Measurements from ENCODE around the gene BACE2.

Gene BACE2

GRCh38 chr21:41211060-41211805 is 43.3 kb downstream of the BACE2 start:
- no peaks in the 10 kb centered on the region for H3K9me2 ChIP-seq (replicated peaks; ENCODE audit: insufficient read depth, low read length)

DNA sequence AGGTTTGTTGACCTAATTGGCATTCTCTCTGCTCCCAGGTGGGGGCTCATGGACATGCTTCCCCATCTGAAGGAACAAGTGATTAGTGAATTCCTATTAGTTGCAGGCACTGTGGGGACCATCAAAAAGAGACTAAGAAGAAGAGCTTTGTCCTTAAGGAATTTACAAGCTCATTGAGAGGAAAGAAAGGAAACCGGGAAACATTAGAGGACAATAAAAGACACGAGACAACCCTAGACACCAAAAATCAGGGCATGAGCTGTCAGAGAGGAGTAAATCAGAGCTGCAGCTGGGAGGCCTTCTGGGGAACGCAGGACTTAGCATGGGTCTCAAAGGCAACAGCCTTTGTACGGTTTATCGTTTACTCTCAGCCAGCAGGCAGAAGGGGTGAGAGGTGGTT is 45.1 kb downstream of the BACE2 start:
- Histone ChIP-seq H2AFZ (ENCODE audit: low read depth, low read length, severe bottlenecking) (no peak overlapping the region), H3K27ac (ENCODE audit: low read depth, low read length) (no peak overlapping the region), H3K9me2 (replicated peaks; ENCODE audit: insufficient read depth, low read length) (no peaks in the 10 kb centered on the region), H3K27me3 (ENCODE audit: low read length) (no peaks in the 10 kb centered on the region), H3F3A (ENCODE audit: insufficient read depth) (no peaks in the 10 kb centered on the region), H3K9ac (ENCODE audit: low read length) (no peak overlapping the region), H3K36me3 (ENCODE audit: low read length) (no peaks in the 10 kb centered on the region), H3K79me2 (ENCODE audit: insufficient read depth, low read length) (no peaks in the 10 kb centered on the region), H3K4me2 (ENCODE audit: low read depth, low read length, poor library complexity, severe bottlenecking) (no peak overlapping the region), H4K20me1 (ENCODE audit: low read depth, low read length) (no peaks in the 10 kb centered on the region), H3K4me3 (ENCODE audit: insufficient read depth, low read length, poor library complexity, severe bottlenecking) (no peak overlapping the region), H3K9me3 (ENCODE audit: insufficient read depth, low read length) (no peaks in the 10 kb centered on the region)
- TF ChIP-seq, protein P1, sequence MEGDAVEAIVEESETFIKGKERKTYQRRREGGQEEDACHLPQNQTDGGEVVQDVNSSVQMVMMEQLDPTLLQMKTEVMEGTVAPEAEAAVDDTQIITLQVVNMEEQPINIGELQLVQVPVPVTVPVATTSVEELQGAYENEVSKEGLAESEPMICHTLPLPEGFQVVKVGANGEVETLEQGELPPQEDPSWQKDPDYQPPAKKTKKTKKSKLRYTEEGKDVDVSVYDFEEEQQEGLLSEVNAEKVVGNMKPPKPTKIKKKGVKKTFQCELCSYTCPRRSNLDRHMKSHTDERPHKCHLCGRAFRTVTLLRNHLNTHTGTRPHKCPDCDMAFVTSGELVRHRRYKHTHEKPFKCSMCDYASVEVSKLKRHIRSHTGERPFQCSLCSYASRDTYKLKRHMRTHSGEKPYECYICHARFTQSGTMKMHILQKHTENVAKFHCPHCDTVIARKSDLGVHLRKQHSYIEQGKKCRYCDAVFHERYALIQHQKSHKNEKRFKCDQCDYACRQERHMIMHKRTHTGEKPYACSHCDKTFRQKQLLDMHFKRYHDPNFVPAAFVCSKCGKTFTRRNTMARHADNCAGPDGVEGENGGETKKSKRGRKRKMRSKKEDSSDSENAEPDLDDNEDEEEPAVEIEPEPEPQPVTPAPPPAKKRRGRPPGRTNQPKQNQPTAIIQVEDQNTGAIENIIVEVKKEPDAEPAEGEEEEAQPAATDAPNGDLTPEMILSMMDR (IDR thresholded peaks at IDR 0.05; ENCODE audit: insufficient read depth, low read length, poor library complexity, severe bottlenecking) = no peak
- no peak for TF ChIP-seq EZH2phosphoT487 (conservative IDR thresholded peaks at IDR 0.05; ENCODE audit: low read length)

More at GRCh38 chr21:41211060-41211805, 43.3 kb downstream of the BACE2 start:
- H3K9ac ChIP-seq (ENCODE audit: low read length) = no peak overlapping the region
- no peak overlapping the region for H2AFZ ChIP-seq (ENCODE audit: low read depth, low read length, severe bottlenecking)
- no peaks in the 10 kb centered on the region for H3K9me3 ChIP-seq (ENCODE audit: insufficient read depth, low read length)
- no peak overlapping the region for H3K4me3 ChIP-seq (ENCODE audit: insufficient read depth, low read length, poor library complexity, severe bottlenecking)
- H3K4me2 ChIP-seq (ENCODE audit: low read depth, low read length, poor library complexity, severe bottlenecking) = no peak overlapping the region
- no peaks in the 10 kb centered on the region for H3K27me3 ChIP-seq (ENCODE audit: low read length)
- no peaks in the 10 kb centered on the region for H4K20me1 ChIP-seq (ENCODE audit: low read depth, low read length)
- H3K36me3 ChIP-seq (ENCODE audit: low read length) = no peaks in the 10 kb centered on the region
- no peaks in the 10 kb centered on the region for H3K79me2 ChIP-seq (ENCODE audit: insufficient read depth, low read length)
- no peak for TF ChIP-seq EZH2phosphoT487 (conservative IDR thresholded peaks at IDR 0.05; ENCODE audit: low read length)
- TF ChIP-seq, protein P1 (IDR thresholded peaks at IDR 0.05; ENCODE audit: insufficient read depth, low read length, poor library complexity, severe bottlenecking) = no peak
- H3K27ac ChIP-seq (ENCODE audit: low read depth, low read length) = no peak overlapping the region
- H3F3A ChIP-seq (ENCODE audit: insufficient read depth) = no peaks in the 10 kb centered on the region

GRCh38 chr21:41215856-41216408 is 48.0 kb downstream of the BACE2 start:
- H3K27ac ChIP-seq (ENCODE audit: low read depth, low read length) = no peak overlapping the region
- no peak for TF ChIP-seq EZH2phosphoT487 (conservative IDR thresholded peaks at IDR 0.05; ENCODE audit: low read length)
- TF ChIP-seq, protein P1 (IDR thresholded peaks at IDR 0.05; ENCODE audit: insufficient read depth, low read length, poor library complexity, severe bottlenecking) = no peak
- H3K4me2 ChIP-seq (ENCODE audit: low read depth, low read length, poor library complexity, severe bottlenecking) = no peak overlapping the region
- H3K9me2 ChIP-seq (replicated peaks; ENCODE audit: insufficient read depth, low read length) = no peaks in the 10 kb centered on the region
- no peaks in the 10 kb centered on the region for H4K20me1 ChIP-seq (ENCODE audit: low read depth, low read length)
- H2AFZ ChIP-seq (ENCODE audit: low read depth, low read length, severe bottlenecking) = no peak overlapping the region
- H3F3A ChIP-seq (ENCODE audit: insufficient read depth) = no peaks in the 10 kb centered on the region
- H3K9ac ChIP-seq (ENCODE audit: low read length) = no peak overlapping the region
- no peaks in the 10 kb centered on the region for H3K79me2 ChIP-seq (ENCODE audit: insufficient read depth, low read length)
- H3K36me3 ChIP-seq (ENCODE audit: low read length) = no peaks in the 10 kb centered on the region
- H3K27me3 ChIP-seq (ENCODE audit: low read length) = no peaks in the 10 kb centered on the region
- no peaks in the 10 kb centered on the region for H3K9me3 ChIP-seq (ENCODE audit: insufficient read depth, low read length)
- no peak overlapping the region for H3K4me3 ChIP-seq (ENCODE audit: insufficient read depth, low read length, poor library complexity, severe bottlenecking)
